T-cell (primary cell): ENCODE results near the gene CWC27. TPM values are rescaled to one million over a fixed set of nuclear protein-coding genes. Genes with fewer than 3 reads are reported as not detected.

Experiments
- ATAC-seq, 4 experiments: fragments of 200-7000 bp in 3 of 4; fragments of 150-1000 bp in 1 of 4; cut with Tn5 transposase; replicated peaks in 1 of 4; 1 replicate in 3 of 4; 2 replicates in 1 of 4; pipeline ENCODE4 v1.10.0; 2021; ENCODE audit warnings: moderate library complexity in 3 of 4, mild to moderate bottlenecking in 2 of 4, moderate number of reproducible peaks in 1 of 4
- CTCF ChIA-PET, 2 donors: fragments of 300-600 bp; sonication (Branson Sonifier 250); formaldehyde crosslinking; loops; one replicate each; lab custom pipeline; 2022; ENCODE audit warnings: antibody characterized with exemption in 2 of 2; lab: Charles Lee
- POLR2A ChIA-PET, 2 donors: fragments of 300-600 bp; sonication (Branson Sonifier 250); formaldehyde crosslinking; loops; one replicate each; lab custom pipeline; 2022; ENCODE audit warnings: antibody characterized with exemption in 2 of 2; lab: Charles Lee
- DNase-seq, 35 experiments: peaks; one replicate each; pipeline versions ENCODE4 v3.0.0 to v3.0.0-alpha.2; 2013 to 2023
- H3K27ac ChIP-seq: one replicate; pipeline ENCODE4 v1.5.1; 2013; ENCODE audit warnings: low read length
- H3K27me3 ChIP-seq, 2 experiments: replicated peaks in 1 of 2; 1 replicate in 1 of 2; 2 replicates in 1 of 2; pipeline versions ENCODE4 v1.6.1 to v1.7.0; 2013; ENCODE audit warnings: low read length in 1 of 2, mixed read lengths in 1 of 2; ENCODE audit not compliant: control insufficient read depth in 2 of 2, insufficient read depth in 2 of 2; ENCODE audit errors: extremely low read depth in 1 of 2
- H3K36me3 ChIP-seq, 2 donors: 1 replicate in 1 of 2; 2 replicates in 1 of 2; pipeline versions ENCODE4 v1.6.1 to v1.7.0; 2013; ENCODE audit warnings: low read length in 1 of 2; ENCODE audit not compliant: control insufficient read depth in 2 of 2, insufficient read depth in 1 of 2; ENCODE audit errors: extremely low read depth in 1 of 2
- H3K4me1 ChIP-seq, 2 experiments: 1 replicate in 1 of 2; 2 replicates in 1 of 2; pipeline versions ENCODE4 v1.6.1 to v1.7.0; 2013; ENCODE audit warnings: low read length in 2 of 2, mixed read lengths in 1 of 2; ENCODE audit not compliant: insufficient read depth in 2 of 2, control insufficient read depth in 1 of 2; ENCODE audit errors: extremely low read depth in 1 of 2
- H3K4me3 ChIP-seq, 2 donors: 1 replicate in 1 of 2; 2 replicates in 1 of 2; pipeline versions ENCODE4 v1.5.1 to v1.7.0; 2013; ENCODE audit warnings: mild to moderate bottlenecking in 2 of 2, low read length in 1 of 2, moderate library complexity in 1 of 2; ENCODE audit not compliant: control insufficient read depth in 1 of 2; ENCODE audit errors: extremely low read depth in 1 of 2
- H3K9me3 ChIP-seq: 2 replicates; pipeline ENCODE4 v1.7.0; 2013
- H3K27ac Mint-ChIP-seq, 2 donors: one replicate each; pipeline ENCODE4 v1.8.0; 2020 to 2021; ENCODE audit warnings: mild to moderate bottlenecking in 2 of 2, mixed read lengths in 2 of 2
- H3K27me3 Mint-ChIP-seq, 2 donors: one replicate each; pipeline ENCODE4 v1.8.0; 2021 to 2022; ENCODE audit warnings: mixed read lengths in 2 of 2
- H3K36me3 Mint-ChIP-seq: one replicate; pipeline ENCODE4 v1.8.0; 2021; ENCODE audit warnings: mixed read lengths
- H3K4me1 Mint-ChIP-seq, 3 donors: one replicate each; pipeline ENCODE4 v1.8.0; 2020 to 2022; ENCODE audit warnings: mixed read lengths in 3 of 3, mild to moderate bottlenecking in 1 of 3
- H3K4me3 Mint-ChIP-seq, 3 donors: one replicate each; pipeline ENCODE4 v1.8.0; 2020 to 2022; ENCODE audit warnings: mild to moderate bottlenecking in 3 of 3, mixed read lengths in 3 of 3, moderate library complexity in 3 of 3
- H3K9me3 Mint-ChIP-seq, 3 donors: one replicate each; pipeline ENCODE4 v1.8.0; 2020 to 2022; ENCODE audit warnings: mixed read lengths in 3 of 3
- WGBS: methylation state at CpG from one replicate; pipeline ENCODE4 v1.1.5; 2013; ENCODE audit warnings: missing lambda C conversion rate; ENCODE audit not compliant: insufficient coverage; 5-methylcytosine and 5-hydroxymethylcytosine counted together
- total RNA-seq, 35 experiments: library from RNA in 6 of 35; stranded (reverse) in 6 of 35; fragments of 120-200 nt in 1 of 35; gene quantifications; one replicate each; pipeline versions ENCODE4 v1.2.1 to v1.2.4 and lab custom pipeline; 2013 to 2026

Gene CWC27
- total RNA-seq, 5 donors from 2014 or later (not counting 1 experiment from before 2014, with no cell fraction given): 15.5 to 32.3 (median 18.8) TPM

- DNase-seq: no peak
- no peaks in the 10 kb centered on the region for H3K27me3 Mint-ChIP-seq
- peaks cover 45% of the 10 kb centered on the region for H3K36me3 Mint-ChIP-seq
- H3K4me1 ChIP-seq: no peaks in the 10 kb centered on the region
- POLR2A ChIA-PET: interaction anchor here in 1 of 2 donors (0.6 kb wide), 1 partner anchor 17 kb away, joined by 3 read pairs; no protein-coding TSS in a partner anchor
- H3K36me3 ChIP-seq: no peaks in the 10 kb centered on the region
- H3K4me1 Mint-ChIP-seq: no peaks in the 10 kb centered on the region
- 100% methylated on average over 2 of the region's 5 CpGs for WGBS
- no peak for ATAC-seq
- H3K4me3 Mint-ChIP-seq: no peak overlapping the region
- no peak overlapping the region for H3K27ac ChIP-seq
- no peaks in the 10 kb centered on the region for H3K27me3 ChIP-seq
- no peak overlapping the region for H3K4me3 ChIP-seq
- no peak overlapping the region for H3K27ac Mint-ChIP-seq
- H3K9me3 Mint-ChIP-seq: no peaks in the 10 kb centered on the region
- no peaks in the 10 kb centered on the region for H3K9me3 ChIP-seq
- CTCF ChIA-PET: no interaction called here
Measured at GRCh38 chr5:64853777-64854176, 85.0 kb downstream of the CWC27 start.

GRCh38 chr5:64854855-64855254 lies 86.1 kb downstream of the CWC27 start:
- Histone ChIP-seq H3K27me3 (no peaks in the 10 kb centered on the region), H3K4me3 (no peak overlapping the region), H3K27ac (no peak overlapping the region), H3K9me3 (no peaks in the 10 kb centered on the region), H3K4me1 (no peaks in the 10 kb centered on the region), H3K36me3 (no peaks in the 10 kb centered on the region)
- POLR2A ChIA-PET: no interaction called here
- H3K4me3 Mint-ChIP-seq: no peak overlapping the region
- no peak for ATAC-seq
- WGBS: no CpG with 5 or more reads among the region's 1 CpG
- H3K27me3 Mint-ChIP-seq: no peaks in the 10 kb centered on the region
- H3K27ac Mint-ChIP-seq: no peak overlapping the region
- H3K36me3 Mint-ChIP-seq: peaks cover 49% of the 10 kb centered on the region
- H3K9me3 Mint-ChIP-seq: no peaks in the 10 kb centered on the region
- H3K4me1 Mint-ChIP-seq: no peaks in the 10 kb centered on the region
- DNase-seq: no peak
- CTCF ChIA-PET: no interaction called here

GRCh38 chr5:64859881-64860280 lies 91.2 kb downstream of the CWC27 start:
- no peaks in the 10 kb centered on the region for H3K4me1 Mint-ChIP-seq
- no peaks in the 10 kb centered on the region for H3K9me3 Mint-ChIP-seq
- H3K27me3 Mint-ChIP-seq: no peaks in the 10 kb centered on the region
- H3K4me3 Mint-ChIP-seq: no peak overlapping the region
- H3K4me3 ChIP-seq: no peak overlapping the region
- ATAC-seq: no peak
- DNase-seq: no peak
- H3K36me3 ChIP-seq: no peaks in the 10 kb centered on the region
- no peaks in the 10 kb centered on the region for H3K27me3 ChIP-seq
- no peak overlapping the region for H3K27ac Mint-ChIP-seq
- H3K9me3 ChIP-seq: no peaks in the 10 kb centered on the region
- peaks cover 36% of the 10 kb centered on the region for H3K36me3 Mint-ChIP-seq
- ChIA-PET POLR2A (no interaction called here), CTCF (no interaction called here)
- H3K4me1 ChIP-seq: no peaks in the 10 kb centered on the region
- no peak overlapping the region for H3K27ac ChIP-seq

GRCh38 chr5:64861281-64861680 lies 92.6 kb downstream of the CWC27 start:
- Mint-ChIP-seq H3K4me1 (no peaks in the 10 kb centered on the region), H3K4me3 (no peak overlapping the region), H3K36me3 (peaks cover 34% of the 10 kb centered on the region), H3K27me3 (no peaks in the 10 kb centered on the region), H3K27ac (no peak overlapping the region), H3K9me3 (no peaks in the 10 kb centered on the region)
- no peak overlapping the region for H3K27ac ChIP-seq
- H3K36me3 ChIP-seq: no peaks in the 10 kb centered on the region
- CTCF ChIA-PET: no interaction called here
- POLR2A ChIA-PET: no interaction called here
- no peaks in the 10 kb centered on the region for H3K4me1 ChIP-seq
- H3K4me3 ChIP-seq: no peak overlapping the region
- DNase-seq (no peak), ATAC-seq (no peak)
- H3K9me3 ChIP-seq: no peaks in the 10 kb centered on the region
- no peaks in the 10 kb centered on the region for H3K27me3 ChIP-seq

GRCh38 chr5:64864171-64864570 lies 95.4 kb downstream of the CWC27 start:
- H3K4me3 ChIP-seq: no peak overlapping the region
- no peaks in the 10 kb centered on the region for H3K9me3 ChIP-seq
- ChIA-PET CTCF (interaction anchor here in 1 of 2 donors (0.6 kb wide), 1 partner anchor 138 kb away, joined by 9 read pairs; no protein-coding TSS in a partner anchor), POLR2A (no interaction called here)
- H3K4me3 Mint-ChIP-seq: no peak overlapping the region
- ATAC-seq: no peak
- H3K27me3 ChIP-seq: no peaks in the 10 kb centered on the region
- no peak overlapping the region for H3K27ac ChIP-seq
- no CpG with 5 or more reads among the region's 2 CpGs for WGBS
- H3K36me3 ChIP-seq: no peaks in the 10 kb centered on the region
- DNase-seq: no peak
- H3K4me1 Mint-ChIP-seq: no peaks in the 10 kb centered on the region
- no peaks in the 10 kb centered on the region for H3K27me3 Mint-ChIP-seq
- no peak overlapping the region for H3K27ac Mint-ChIP-seq
- H3K36me3 Mint-ChIP-seq: peaks cover 27% of the 10 kb centered on the region
- no peaks in the 10 kb centered on the region for H3K9me3 Mint-ChIP-seq
- no peaks in the 10 kb centered on the region for H3K4me1 ChIP-seq

- no peaks in the 10 kb centered on the region for H3K27me3 ChIP-seq
- H3K27me3 Mint-ChIP-seq: no peaks in the 10 kb centered on the region
- no peaks in the 10 kb centered on the region for H3K36me3 ChIP-seq
Measured at GRCh38 chr5:64865662-64866061, 96.9 kb downstream of the CWC27 start.

GRCh38 chr5:64869419-64869818 lies 100.7 kb downstream of the CWC27 start:
- no CpG with 5 or more reads among the region's 1 CpG for WGBS
- H3K4me3 ChIP-seq: no peak overlapping the region
- Mint-ChIP-seq H3K27ac (no peak overlapping the region), H3K4me3 (no peak overlapping the region), H3K36me3 (peaks cover 19% of the 10 kb centered on the region), H3K4me1 (no peaks in the 10 kb centered on the region), H3K9me3 (no peaks in the 10 kb centered on the region), H3K27me3 (no peaks in the 10 kb centered on the region)
- DNase-seq (no peak), ATAC-seq (no peak)
- no peak overlapping the region for H3K27ac ChIP-seq
- POLR2A ChIA-PET: no interaction called here
- CTCF ChIA-PET: no interaction called here
- H3K36me3 ChIP-seq: no peaks in the 10 kb centered on the region
- H3K4me1 ChIP-seq: no peaks in the 10 kb centered on the region
- no peaks in the 10 kb centered on the region for H3K9me3 ChIP-seq
- H3K27me3 ChIP-seq: no peaks in the 10 kb centered on the region

More at GRCh38 chr5:64865662-64866061, 96.9 kb downstream of the CWC27 start:
- CTCF ChIA-PET: no interaction called here
- peaks cover 23% of the 10 kb centered on the region for H3K36me3 Mint-ChIP-seq
- POLR2A ChIA-PET: no interaction called here
- Histone ChIP-seq H3K27ac (no peak overlapping the region), H3K9me3 (no peaks in the 10 kb centered on the region), H3K4me3 (no peak overlapping the region), H3K4me1 (no peaks in the 10 kb centered on the region)
- no peaks in the 10 kb centered on the region for H3K4me1 Mint-ChIP-seq
- no peak overlapping the region for H3K4me3 Mint-ChIP-seq
- DNase-seq: no peak
- no peaks in the 10 kb centered on the region for H3K9me3 Mint-ChIP-seq
- ATAC-seq: no peak
- H3K27ac Mint-ChIP-seq: no peak overlapping the region
- WGBS: no CpG with 5 or more reads among the region's 3 CpGs
